ENCODE data around the gene BMP3. TPM values are rescaled to one million over a fixed set of nuclear protein-coding genes. Genes with fewer than 3 reads are reported as not detected.

Gene BMP3
- total RNA-seq, 2 experiments from 2014 or later = not detected

- CTCF ChIA-PET = interaction anchor here (0.6 to 0.7 kb wide), 2 partner anchors 17 to 30 kb away, joined by 3 to 4 read pairs; no protein-coding TSS in a partner anchor
- DNase-seq = no peak
- Mint-ChIP-seq H3K27me3 (ENCODE audit: low read depth) (peaks cover 25% of the 10 kb centered on the region), H3K36me3 (ENCODE audit: low read depth) (no peaks in the 10 kb centered on the region), H3K4me1 (ENCODE audit: low read depth) (no peaks in the 10 kb centered on the region), H3K4me3 (no peak overlapping the region), H3K27ac (no peak overlapping the region), H3K9me3 (no peaks in the 10 kb centered on the region)
- intact Hi-C loops (cut with micrococcal nuclease) = no loop called here
Measured at GRCh38 chr4:81023484-81023883, 7.0 kb upstream of the BMP3 start.

GRCh38 chr4:81030981-81031791 lies 678 bp downstream of the BMP3 start:
- H3K4me1 Mint-ChIP-seq (ENCODE audit: low read depth) = peaks cover 14% of the 10 kb centered on the region
- no peaks in the 10 kb centered on the region for H3K9me3 Mint-ChIP-seq
- DNase-seq = no peak
- intact Hi-C loops (cut with micrococcal nuclease) = loop anchor here (10.0 kb wide), 1 partner anchor 416 kb away; no protein-coding TSS in a partner anchor
- H3K4me3 Mint-ChIP-seq = peak overlapping the region; percentile 68
- H3K27me3 Mint-ChIP-seq (ENCODE audit: low read depth) = peaks cover 50% of the 10 kb centered on the region
- CTCF ChIA-PET = interaction anchor here (0.7 to 1.2 kb wide), 5 partner anchors 8 to 41 kb away, joined by 3 to 4 read pairs (median 3); no protein-coding TSS in a partner anchor
- H3K36me3 Mint-ChIP-seq (ENCODE audit: low read depth) = no peaks in the 10 kb centered on the region
- no peak overlapping the region for H3K27ac Mint-ChIP-seq

GRCh38 chr4:81031796-81032551 lies 1.5 kb downstream of the BMP3 start:
- CTCF ChIA-PET = interaction anchor here (0.5 to 1.5 kb wide), 5 partner anchors 11 to 845 kb away, joined by 3 to 5 read pairs (median 3); no protein-coding TSS in a partner anchor
- peaks cover 44% of the 10 kb centered on the region for H3K27me3 Mint-ChIP-seq (ENCODE audit: low read depth)
- H3K4me1 Mint-ChIP-seq (ENCODE audit: low read depth) = peaks cover 14% of the 10 kb centered on the region
- no peaks in the 10 kb centered on the region for H3K9me3 Mint-ChIP-seq
- no peaks in the 10 kb centered on the region for H3K36me3 Mint-ChIP-seq (ENCODE audit: low read depth)
- intact Hi-C loops (cut with micrococcal nuclease) = loop anchor here (10.0 kb wide), 1 partner anchor 417 kb away; no protein-coding TSS in a partner anchor
- no peak for DNase-seq
- no peak overlapping the region for H3K27ac Mint-ChIP-seq
- H3K4me3 Mint-ChIP-seq = peak overlapping the region; percentile 54

- DNase-seq = no peak
- Mint-ChIP-seq H3K4me3 (no peak overlapping the region), H3K4me1 (ENCODE audit: low read depth) (peaks cover 14% of the 10 kb centered on the region), H3K9me3 (no peaks in the 10 kb centered on the region), H3K27me3 (ENCODE audit: low read depth) (peaks cover 43% of the 10 kb centered on the region), H3K27ac (no peak overlapping the region), H3K36me3 (ENCODE audit: low read depth) (no peaks in the 10 kb centered on the region)
- CTCF ChIA-PET = interaction anchor here (0.5 to 1.5 kb wide), 5 partner anchors 8 to 846 kb away, joined by 3 to 5 read pairs (median 4); no protein-coding TSS in a partner anchor
- intact Hi-C loops (cut with micrococcal nuclease) = loop anchor here (10.0 kb wide), 1 partner anchor 418 kb away; no protein-coding TSS in a partner anchor
Measured at GRCh38 chr4:81032771-81033684, 2.5 kb downstream of the BMP3 start.

- no peak for DNase-seq
- Mint-ChIP-seq H3K4me1 (ENCODE audit: low read depth) (no peaks in the 10 kb centered on the region), H3K4me3 (no peak overlapping the region), H3K36me3 (ENCODE audit: low read depth) (no peaks in the 10 kb centered on the region), H3K27ac (no peak overlapping the region), H3K9me3 (no peaks in the 10 kb centered on the region), H3K27me3 (ENCODE audit: low read depth) (peaks cover 3% of the 10 kb centered on the region)
- CTCF ChIA-PET = interaction anchor here (0.5 to 3.6 kb wide), 7 partner anchors 8 to 674 kb away, joined by 3 to 35 read pairs (median 5); partner anchors contain the start of gene BMP3
- intact Hi-C loops (cut with micrococcal nuclease) = loop anchor here (10.0 kb wide), 1 partner anchor 424 kb away; no protein-coding TSS in a partner anchor
Measured at GRCh38 chr4:81038636-81039350, 8.3 kb downstream of the BMP3 start.

GRCh38 chr4:81039351-81039972 lies 9.0 kb downstream of the BMP3 start:
- CTCF ChIA-PET = interaction anchor here (0.5 to 3.6 kb wide), 10 partner anchors 9 to 680 kb away, joined by 3 to 35 read pairs (median 4); partner anchors contain the start of gene BMP3
- DNase-seq = no peak
- Mint-ChIP-seq H3K4me3 (no peak overlapping the region), H3K4me1 (ENCODE audit: low read depth) (no peaks in the 10 kb centered on the region), H3K9me3 (no peaks in the 10 kb centered on the region), H3K27ac (no peak overlapping the region), H3K36me3 (ENCODE audit: low read depth) (no peaks in the 10 kb centered on the region), H3K27me3 (ENCODE audit: low read depth) (no peaks in the 10 kb centered on the region)
- intact Hi-C loops (cut with micrococcal nuclease) = loop anchor here (10.0 kb wide), 1 partner anchor 425 kb away; no protein-coding TSS in a partner anchor

GRCh38 chr4:81040012-81040659 lies 9.6 kb downstream of the BMP3 start:
- intact Hi-C loops (cut with micrococcal nuclease) = loop anchor here (1.0 to 2.0 kb wide), 3 partner anchors 49 to 679 kb away; no protein-coding TSS in a partner anchor
- CTCF ChIA-PET = interaction anchor here (0.6 to 3.6 kb wide), 11 partner anchors 10 to 681 kb away, joined by 3 to 35 read pairs (median 4); partner anchors contain the start of gene BMP3
- H3K36me3 Mint-ChIP-seq (ENCODE audit: low read depth) = no peaks in the 10 kb centered on the region
- H3K4me1 Mint-ChIP-seq (ENCODE audit: low read depth) = no peaks in the 10 kb centered on the region
- no peaks in the 10 kb centered on the region for H3K27me3 Mint-ChIP-seq (ENCODE audit: low read depth)
- DNase-seq = no peak
- no peak overlapping the region for H3K27ac Mint-ChIP-seq
- no peaks in the 10 kb centered on the region for H3K9me3 Mint-ChIP-seq
- no peak overlapping the region for H3K4me3 Mint-ChIP-seq

- Mint-ChIP-seq H3K4me3 (no peak overlapping the region), H3K4me1 (ENCODE audit: low read depth) (no peaks in the 10 kb centered on the region), H3K27me3 (ENCODE audit: low read depth) (peaks cover 6% of the 10 kb centered on the region), H3K27ac (no peak overlapping the region), H3K9me3 (no peaks in the 10 kb centered on the region), H3K36me3 (ENCODE audit: low read depth) (no peaks in the 10 kb centered on the region)
- no peak for DNase-seq
- intact Hi-C loops (cut with micrococcal nuclease) = no loop called here
- CTCF ChIA-PET = interaction anchor here (0.7 to 1.5 kb wide), 3 partner anchors 10 to 587 kb away, joined by 3 to 5 read pairs (median 4); partner anchors contain the start of gene BMP3
Measured at GRCh38 chr4:81042578-81043365, 12.3 kb downstream of the BMP3 start.

GRCh38 chr4:81049330-81049729 lies 18.8 kb downstream of the BMP3 start:
- no peaks in the 10 kb centered on the region for H3K36me3 Mint-ChIP-seq (ENCODE audit: low read depth)
- peaks cover 6% of the 10 kb centered on the region for H3K27me3 Mint-ChIP-seq (ENCODE audit: low read depth)
- DNase-seq = no peak
- H3K4me3 Mint-ChIP-seq = no peak overlapping the region
- H3K4me1 Mint-ChIP-seq (ENCODE audit: low read depth) = no peaks in the 10 kb centered on the region
- H3K9me3 Mint-ChIP-seq = no peaks in the 10 kb centered on the region
- CTCF ChIA-PET = interaction anchor here (0.5 to 3.4 kb wide), 4 partner anchors 10 to 1120 kb away, joined by 3 to 15 read pairs (median 4); no protein-coding TSS in a partner anchor
- intact Hi-C loops (cut with micrococcal nuclease) = no loop called here
- H3K27ac Mint-ChIP-seq = no peak overlapping the region

Measured in activated naive CD4-positive, alpha-beta T cell treated with anti-CD3 and anti-CD28 coated beads for 36 hours (primary cell).